Activated T-cell treated with anti-CD3 and anti-CD28 coated beads, Interleukin-2, amount 50 U/mL, for 1 hour (primary cell): ENCODE data around the gene LTC4S.

Source experiments
- DNase-seq: peaks from one replicate; pipeline ENCODE4 v3.0.0-alpha.2; 2020

LTC4S gene

DNA sequence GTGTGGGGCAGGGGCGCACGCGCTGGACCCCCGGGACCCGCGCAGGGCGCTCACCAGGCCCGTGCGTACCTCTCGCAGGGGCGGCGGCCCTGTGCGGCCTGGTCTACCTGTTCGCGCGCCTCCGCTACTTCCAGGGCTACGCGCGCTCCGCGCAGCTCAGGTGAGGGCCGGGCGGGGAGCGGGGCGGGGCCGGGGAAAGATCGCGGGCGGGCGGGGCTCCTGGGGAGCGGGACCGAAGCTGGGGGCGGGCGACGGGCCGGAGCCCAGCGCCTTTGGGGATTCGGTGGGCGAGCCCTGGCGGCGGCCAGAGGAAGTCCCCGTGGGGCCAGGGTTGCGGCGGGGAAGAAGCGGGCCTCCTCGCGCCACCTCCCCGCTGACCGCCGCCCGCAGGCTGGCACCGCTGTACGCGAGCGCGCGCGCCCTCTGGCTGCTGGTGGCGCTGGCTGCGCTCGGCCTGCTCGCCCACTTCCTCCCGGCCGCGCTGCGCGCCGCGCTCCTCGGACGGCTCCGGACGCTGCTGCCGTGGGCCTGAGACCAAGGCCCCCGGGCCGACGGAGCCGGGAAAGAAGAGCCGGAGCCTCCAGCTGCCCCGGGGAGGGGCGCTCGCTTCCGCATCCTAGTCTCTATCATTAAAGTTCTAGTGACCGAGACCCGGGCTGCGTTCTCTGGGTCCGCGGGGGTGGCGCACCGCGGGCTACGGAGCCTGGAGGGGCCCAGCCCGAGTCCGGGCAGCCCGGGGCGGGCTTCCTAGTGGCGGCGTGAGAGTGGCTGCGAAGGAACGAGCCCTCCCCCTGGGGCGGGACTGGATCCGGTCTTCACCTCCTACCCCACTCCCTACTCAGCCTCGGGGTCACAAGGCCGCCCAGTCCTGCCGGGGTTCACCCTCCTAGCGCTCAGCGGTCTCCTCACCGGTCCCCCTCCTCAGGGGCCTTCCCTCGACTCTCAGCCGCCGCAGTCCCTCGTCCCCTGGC lies 2.4 kb downstream of the LTC4S start:
- DNase-seq = peak; percentile 80

DNA sequence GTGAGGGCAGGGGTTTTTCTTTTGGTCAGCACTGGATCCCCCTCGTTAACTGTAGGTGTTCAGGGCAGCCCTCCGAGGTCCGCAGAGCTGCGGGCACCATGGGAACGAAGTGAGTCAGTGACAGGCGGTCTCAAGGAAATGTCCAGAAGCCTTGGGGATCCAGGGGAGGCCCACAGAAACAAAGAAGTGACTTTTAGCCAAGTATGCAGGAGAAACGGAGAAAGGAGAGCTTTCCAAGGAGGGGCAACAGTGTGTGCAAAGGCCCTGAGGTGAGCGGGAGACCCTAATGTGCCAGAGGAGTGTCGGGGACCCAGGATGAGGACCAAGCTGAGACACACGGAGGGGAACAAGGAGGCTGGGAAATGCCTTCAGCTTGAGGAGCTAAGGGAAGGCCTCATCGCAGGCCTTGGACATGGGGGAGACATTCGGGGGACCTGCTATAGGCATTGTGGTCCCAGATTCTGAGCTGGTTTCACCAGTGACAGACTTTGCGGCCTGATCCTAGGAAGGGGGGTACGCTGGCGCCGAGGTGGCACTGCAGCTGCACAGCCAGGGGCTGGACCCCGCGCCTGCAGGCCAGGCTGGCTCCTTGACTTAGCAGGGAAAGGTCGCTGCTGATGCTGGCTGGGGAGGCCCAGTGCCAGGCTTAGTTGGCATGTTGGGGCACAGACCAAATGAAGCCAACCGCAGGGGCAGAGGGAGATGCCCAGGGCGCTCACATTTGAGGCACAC lies 3.3 kb downstream of the LTC4S start:
- no peak for DNase-seq

DNA sequence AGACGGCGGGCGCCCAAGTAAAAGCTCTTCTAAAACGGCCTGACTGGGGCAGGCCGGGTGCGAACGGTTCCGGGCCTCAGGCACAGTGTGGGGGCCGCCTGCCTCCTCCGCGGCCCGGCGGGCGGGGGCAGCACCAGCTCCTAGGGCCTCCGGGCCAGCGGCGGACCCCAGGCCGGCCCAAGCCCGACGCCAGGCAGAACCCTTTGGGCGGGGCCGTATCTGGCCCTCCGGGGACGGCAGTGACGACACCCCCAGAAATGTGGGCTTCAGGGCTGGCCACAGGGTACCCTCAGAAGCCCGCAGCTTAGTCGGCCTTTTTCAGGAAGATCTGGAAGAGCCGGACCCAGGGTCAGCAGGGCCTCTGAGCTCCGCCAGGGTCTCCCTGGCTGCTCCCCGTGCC lies 4.0 kb downstream of the LTC4S start:
- no peak for DNase-seq

DNA sequence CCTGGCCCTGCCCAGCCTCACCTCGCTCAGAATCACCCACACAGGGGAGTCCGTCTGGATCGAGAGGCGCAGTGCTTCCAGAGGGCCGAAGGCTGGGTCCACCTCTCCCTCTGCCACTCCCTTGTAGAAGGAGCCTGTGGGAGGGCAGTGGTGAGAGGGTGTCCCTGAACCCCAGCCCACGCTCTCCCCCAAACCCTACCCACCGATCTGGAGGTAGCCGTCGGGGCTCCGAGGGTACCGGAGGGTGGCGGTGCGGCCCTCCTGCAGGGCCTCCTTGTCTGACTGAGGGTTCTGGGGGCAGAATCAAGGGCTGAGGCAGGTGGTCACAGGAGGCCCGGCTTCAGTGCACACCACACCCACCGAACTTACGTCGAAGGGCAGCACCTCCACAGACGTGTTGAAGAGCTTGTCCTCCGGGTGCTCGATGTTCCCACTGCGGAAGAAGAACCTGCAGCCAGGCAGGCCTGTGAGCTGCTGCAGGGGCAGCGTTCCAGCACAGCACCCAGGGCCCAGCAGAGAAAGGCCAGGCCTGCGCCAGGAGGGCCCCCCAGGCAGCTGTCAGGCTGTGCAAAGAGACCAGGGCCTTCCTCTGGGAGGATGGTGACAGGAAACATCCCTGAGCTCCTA lies 4.5 kb downstream of the LTC4S start:
- no peak for DNase-seq

DNA sequence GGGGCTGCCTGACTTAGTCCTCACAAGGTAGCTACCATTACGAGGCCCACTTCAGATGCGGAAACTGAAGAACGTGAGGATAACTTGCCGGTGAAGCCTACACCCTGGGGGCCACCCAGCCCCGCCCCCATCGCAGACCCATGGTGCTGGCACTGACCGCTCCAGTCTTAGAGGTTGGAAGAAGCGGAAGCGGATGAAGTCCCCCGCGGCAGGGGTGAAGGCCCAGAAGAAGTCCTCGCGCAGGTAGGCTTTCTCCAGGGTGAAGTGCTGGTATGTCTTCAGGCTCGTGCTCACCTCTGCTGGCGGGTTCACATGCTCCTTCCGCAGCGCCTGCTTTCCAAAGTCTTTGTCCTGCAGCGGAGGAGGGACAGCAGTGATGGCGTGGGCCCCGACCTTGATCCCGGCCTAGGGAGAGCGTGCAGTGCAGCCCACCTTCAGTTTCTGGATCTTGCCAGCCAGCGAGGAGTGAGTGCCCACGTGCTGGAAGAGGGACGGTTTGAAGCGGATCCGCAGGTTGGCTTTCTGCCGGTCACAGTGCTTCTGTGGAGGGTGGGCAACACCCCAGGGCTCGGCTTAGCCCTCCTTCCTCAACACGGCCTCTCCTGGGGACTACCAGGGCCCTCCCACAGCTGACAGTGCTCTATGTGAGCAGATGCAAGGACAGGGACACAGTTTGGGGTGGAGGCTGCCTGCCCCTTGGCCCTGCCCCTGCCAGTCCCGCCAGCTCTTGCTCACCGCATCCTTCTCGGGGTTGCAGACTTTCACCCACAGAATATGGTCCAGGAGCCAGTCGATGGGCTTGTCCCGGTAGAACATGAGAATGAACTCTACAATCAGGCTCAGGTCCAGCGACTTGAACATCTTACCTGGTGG lies 5.2 kb downstream of the LTC4S start:
- no peak for DNase-seq

DNA sequence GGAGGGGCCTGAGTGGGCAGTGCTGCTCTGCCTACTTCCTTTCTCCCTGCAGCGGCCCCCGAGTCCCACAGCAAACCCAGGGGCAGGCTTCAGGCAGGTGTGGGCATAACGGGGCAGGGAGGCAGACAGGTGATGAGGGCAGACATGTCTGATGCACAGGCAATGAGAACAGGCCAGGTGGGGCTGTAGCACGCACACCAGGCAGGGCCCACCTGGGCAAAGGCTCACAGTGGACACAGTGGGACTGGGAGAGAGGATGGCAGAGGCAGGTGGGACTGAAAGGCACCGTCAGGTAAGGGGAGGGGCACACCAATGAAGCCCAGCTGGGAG lies 5.8 kb downstream of the LTC4S start:
- DNase-seq = no peak

DNA sequence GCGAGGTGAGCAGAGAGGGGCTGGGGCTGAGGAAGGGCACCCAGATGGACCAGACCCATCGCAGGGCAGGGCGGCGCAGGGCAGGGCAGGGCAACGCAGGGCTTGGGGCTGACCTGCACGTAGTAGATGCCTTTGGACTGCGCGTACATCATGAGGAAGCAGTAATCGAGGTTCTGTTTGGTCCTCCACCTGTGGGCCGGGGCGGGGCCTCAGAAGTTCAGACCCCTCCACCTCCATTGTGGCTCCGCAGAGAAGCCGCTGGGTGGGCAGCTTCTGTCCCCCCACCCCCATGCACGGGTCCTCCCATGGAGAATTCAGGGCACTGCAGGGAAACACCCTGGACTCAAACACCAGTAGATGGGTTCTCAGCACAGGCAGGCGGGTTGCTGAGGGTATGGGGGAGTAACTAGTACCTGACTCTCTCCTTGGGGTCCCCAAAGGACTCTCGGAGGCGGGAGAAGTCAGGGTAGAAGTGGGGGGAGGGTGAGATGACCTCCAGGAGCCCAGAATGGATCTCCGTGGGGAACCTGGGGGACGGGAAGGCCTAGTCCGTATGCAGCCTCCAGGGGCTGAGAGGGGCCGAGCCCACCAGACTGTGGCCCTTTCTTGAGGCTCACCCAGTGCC lies 6.4 kb downstream of the LTC4S start:
- no peak for DNase-seq

DNA sequence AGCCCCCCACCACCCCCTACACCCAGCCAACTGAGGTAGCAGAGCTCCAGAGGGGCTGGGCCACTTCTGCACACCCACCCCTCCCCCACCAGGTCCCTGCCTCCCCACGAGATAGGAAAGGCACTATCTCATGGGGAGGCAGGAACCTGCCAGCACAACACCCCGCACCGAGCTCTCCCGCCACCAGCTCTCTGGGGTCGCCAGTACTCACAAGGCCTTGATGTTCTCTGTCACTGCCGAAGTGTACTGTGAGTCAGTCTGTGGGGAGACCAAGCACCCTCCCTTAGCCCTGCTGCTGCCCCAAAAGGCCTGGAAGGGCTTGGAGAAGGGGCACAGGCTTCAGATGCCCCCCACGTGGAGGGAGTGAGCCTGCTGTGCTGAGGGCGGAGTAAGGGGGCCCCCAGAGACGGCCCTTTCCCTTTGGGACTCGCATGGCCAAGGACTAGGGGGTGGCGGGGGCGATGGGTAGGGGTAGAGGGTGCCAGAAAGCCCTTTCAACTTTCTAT lies 7.0 kb downstream of the LTC4S start:
- no peak for DNase-seq

DNA sequence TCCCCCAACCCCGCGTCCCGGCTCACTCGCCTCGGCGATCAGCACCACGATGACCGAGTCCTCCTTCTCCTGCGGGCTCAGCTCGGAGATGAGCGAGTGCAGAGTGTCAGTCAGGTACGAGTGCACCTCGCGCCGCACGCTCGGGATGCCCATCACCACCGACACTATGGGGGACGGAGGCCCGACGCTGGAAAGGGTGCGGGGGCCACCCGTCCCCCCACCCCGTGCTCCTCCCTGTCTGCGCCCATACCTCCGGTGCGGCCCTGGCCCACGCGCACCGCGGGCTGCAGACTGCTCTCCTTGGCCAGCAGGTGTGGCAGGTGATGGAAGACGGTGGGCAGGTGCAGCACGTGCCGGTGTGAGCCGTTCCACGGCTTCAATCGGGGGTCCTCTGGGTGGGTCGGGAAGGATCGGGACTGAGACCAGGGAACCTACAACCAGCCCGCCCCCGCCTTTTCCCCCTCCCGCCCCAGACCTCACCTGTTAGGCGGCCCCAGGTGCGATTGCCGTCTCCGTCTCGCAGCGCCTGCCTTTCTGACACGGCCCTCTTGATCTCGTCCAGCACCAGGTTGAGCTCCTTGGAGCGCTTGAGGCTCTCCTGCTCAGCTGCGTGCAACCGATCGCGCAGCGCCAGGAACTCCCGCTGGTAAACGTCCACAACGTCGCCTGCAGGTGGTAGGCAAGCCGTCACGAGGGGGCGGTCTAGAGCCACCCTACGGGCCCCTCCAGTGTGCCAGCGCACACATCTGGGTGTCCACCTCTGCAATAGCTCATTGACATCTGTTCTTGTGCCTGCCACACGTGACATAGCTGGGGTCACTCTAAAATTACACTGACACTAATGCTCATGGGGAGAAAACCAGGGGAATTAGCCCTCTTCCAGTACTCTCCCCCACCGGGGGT lies 7.8 kb downstream of the LTC4S start:
- DNase-seq = peak; percentile 89

DNA sequence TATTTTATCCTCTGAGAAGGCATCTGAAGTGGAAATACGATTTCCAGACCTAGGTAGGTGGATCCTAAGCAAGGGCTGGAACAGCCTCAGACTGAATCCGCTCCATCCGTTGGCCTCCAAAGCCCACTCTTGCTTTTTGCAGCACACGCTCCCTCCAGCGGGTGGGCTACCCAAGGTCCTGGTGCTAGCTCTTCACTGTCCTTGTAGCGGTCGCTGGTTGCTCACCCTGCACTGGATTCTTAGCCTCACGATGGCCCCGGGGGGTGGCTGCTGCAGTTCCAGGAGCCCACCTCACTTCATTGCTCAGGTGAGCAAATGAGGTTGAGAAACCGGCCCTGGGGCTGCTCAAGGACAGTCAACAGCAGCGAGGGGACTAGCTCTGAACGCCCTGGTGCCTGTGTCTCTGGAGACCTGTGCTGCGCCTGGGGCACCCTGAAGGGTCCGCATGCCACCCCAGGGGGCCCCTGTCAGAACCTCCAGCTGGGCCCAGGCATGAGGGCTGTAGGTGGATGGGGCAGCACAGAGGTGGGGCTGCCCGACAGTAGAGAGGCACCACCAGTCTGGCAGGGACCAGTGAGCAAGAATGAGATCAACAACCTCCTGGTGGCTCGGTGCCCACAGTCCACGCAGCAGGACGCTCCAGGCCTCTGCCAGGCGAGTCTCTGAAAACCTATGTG lies 8.6 kb downstream of the LTC4S start:
- DNase-seq = no peak

DNA sequence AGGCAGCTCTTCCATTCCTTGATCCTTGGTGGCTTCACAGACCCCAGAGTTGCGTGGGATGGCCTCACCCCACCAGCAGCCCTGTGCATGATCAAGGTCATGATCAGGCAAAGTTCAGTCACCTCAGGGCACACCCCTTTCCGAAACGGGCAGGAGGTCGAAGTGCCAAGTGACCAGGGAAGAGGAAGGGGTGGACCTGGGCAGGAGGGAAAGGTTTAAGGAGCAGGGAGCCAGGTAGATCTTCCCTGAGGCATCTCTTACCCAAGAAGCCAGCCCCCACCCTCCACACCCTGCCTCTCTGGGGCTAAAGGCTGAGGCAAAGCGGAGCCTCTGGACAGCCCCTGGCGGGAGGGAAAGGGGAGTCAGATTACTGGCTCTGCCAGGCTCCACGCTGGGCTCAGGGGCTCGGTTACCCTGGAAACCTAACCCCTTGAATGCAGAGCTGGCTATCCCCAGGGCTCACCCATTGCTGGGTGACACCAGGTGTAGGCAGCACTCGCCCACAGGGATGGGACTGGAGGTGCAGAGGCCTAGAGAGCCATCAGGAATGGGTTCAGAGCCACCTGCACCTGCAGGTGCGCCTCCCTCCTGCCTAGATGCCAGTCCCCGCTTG lies 9.3 kb downstream of the LTC4S start:
- no peak for DNase-seq

DNA sequence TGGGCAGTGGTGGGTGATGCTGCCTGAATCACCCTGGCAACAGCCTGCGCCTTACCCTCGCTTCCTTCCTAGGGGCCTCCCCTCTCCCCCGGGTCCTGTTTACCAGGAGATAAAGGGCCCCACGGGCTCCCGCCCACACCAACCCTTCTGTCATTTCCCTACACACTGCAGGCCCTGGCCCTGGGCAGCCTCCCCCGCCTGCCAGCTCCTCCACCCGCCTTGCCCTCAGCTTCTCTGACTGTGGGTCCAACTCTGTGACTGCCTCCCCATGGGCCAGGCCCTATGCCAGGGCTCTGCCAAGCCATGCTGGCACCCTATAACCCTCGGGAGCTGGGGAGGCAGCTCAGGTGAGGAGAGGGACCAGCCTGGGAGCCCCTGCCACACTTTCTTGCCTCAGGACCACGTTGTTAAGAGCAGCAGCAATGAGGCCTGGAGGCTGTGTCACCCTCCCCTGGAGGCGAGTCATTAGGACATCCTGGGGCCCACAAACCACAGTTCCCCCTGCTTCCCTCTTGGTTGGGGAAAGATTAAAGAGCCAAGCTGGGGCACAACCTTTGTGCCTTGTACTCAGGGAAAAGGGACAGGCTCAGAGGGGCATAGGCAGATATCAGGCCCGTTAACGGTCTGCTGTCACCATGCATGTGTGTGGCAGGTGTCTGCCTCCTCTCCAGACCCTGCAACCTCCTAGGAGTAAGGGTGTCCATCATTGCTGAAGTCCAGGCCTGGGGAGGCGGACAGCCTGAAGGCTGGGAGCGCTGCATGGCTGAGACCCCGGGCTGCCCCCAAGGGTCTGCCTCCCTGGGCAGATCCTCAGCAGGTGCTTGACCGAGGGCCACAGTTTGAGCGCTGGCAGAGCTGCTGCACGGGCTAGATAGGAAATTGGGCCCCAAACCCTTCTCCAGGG lies 10.1 kb downstream of the LTC4S start:
- no peak for DNase-seq

DNA sequence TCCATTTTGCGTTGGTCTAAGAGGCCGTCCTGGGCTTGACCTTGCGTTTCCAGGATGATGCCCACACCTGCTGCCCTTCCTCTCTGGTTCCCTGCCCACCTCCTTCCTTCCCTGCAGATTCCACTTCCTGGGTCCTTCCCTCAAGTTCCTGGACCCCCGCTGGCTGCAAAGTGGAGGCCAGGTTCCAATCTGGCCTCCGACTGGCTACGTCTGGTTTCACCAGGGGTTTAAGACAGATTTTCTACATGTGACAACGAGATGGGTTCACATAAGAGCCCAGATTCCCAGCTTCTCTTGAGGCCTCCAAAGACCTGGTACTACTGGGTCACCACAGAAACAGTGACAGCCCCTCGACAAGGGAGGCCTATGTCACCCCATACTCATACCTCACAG lies 10.8 kb downstream of the LTC4S start:
- DNase-seq = no peak

DNA sequence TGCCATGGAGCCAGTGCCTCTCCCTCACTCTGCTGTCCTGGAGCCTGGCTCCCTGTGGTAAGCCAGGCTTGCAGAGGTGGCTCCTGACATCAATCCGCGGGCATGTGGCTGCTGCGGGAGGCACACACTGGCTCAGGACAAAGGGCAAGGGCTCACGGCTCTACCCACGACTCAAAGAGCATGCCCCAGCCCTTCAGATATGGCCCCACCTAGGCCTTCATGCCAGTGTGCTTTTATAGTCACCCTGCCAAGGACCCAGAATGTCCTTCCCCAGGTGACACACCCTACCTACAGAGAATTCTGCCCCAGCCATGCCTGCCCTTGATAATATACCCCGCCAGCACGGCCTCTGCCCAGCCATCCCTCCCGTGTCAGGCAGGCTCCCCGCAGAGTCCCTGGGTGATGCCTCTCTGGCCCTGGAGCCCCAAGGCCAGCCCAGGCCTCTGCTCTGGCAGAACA lies 11.3 kb downstream of the LTC4S start:
- no peak for DNase-seq

DNA sequence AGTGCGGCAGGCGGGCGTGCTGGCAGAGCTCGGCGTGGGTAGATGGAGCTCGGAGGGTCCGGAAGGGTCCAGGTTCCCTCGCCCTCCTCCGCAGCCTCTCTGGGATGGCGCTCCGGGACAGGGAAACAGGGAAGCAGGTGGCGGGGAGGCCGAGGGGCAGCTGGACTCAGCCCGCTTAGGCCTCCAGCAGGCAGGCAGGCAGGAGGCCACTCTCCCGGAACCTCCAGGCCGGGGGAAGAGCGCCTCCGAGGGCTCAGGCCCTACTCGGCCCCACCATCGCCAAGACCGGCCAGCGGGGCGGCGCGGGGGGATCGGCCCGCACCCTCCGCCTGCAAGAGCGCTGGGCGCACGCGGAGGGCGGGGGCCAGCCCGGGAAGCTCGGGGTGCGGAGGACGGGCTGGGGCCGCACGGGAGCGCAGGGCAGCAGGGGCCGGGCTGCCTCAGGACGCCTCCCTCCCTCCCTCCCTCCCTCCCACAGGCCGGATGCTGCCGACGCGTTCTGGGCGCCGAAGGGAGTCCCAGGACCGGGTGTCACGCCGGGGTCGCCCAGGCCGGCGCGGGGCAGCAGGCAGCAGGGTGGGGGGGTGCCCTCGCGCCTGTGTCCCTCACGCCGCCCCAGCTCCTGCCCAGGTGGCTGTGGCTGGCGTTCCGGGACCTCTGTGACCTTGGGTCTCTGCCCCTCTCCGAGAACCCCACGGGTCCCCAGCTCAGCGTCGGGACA lies 11.9 kb downstream of the LTC4S start:
- no peak for DNase-seq

DNA sequence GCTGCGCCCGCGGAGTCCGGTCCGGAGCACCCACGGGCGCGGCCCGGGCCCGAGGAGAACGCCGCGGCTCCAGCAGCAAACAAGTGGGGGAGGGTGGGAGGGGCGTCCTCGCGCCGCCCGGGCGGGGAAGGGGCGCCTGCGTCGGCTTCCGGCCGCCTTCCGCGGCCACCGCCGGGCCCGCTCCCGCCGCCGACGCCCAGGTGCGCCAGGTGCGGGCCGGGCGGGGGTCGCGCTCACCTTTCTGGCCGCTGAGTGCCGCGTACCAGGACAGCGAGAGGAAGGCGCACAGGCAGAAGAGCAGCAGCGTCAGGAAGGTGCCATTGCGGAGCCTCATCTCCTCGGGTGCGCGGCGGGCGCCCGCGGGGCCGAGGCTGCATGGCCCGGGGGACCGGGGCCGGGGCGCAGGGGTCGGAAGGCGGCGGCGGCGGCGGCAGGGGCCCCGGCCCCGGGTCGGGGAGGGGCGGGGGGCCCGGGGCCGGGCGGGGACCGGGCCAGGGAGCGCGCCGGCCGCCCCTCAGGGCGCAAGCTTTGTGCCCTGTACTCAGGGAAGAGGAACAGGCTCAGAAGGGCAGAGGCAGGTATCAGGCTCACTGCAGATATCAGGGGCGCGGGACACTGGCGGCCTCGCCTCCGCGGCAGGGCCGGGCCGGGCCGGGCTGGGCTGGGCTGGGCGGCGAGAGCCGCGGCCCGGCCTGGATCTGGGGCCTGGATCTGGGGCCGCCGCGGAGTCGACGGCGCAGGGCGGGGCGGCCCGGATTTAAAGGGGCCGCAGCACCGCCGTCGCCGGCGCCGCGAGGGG lies 12.7 kb downstream of the LTC4S start, which contains the start of gene MGAT4B:
Gene MGAT4B (minus strand): TSS at position 617 of the 799 bp plus-strand sequence. CDS start 283 bp downstream, at position 334.
- peak; percentile 71 for DNase-seq
